OCI-LY1 (cell line): Measurements from ENCODE around the gene ERVV-1.

Experiments used
- H2AFZ ChIP-seq: fragments of 200-600 bp; sonication (generic), shearing (Covaris generic); 2 replicates; pipeline ENCODE4 v1.6.0; 2014; ENCODE audit warnings: antibody characterized with exemption, mild to moderate bottlenecking, low read length
- H3F3A ChIP-seq: fragments of 200-600 bp; sonication (generic), shearing (Covaris generic); 2 replicates; pipeline ENCODE4 v1.6.0; 2014; ENCODE audit warnings: mild to moderate bottlenecking, antibody characterized with exemption, low read length, moderate library complexity; ENCODE audit not compliant: insufficient read depth
- H3K27ac ChIP-seq: fragments of 200-600 bp; sonication (generic); 2 replicates; pipeline ENCODE4 v1.5.1; 2014; ENCODE audit warnings: low read length, mixed run types, mild to moderate bottlenecking, low read depth; ENCODE audit not compliant: poor library complexity, severe bottlenecking
- H3K27me3 ChIP-seq: fragments of 200-600 bp; sonication (generic); 2 replicates; pipeline ENCODE4 v1.6.0; 2014; ENCODE audit warnings: antibody characterized with exemption, mild to moderate bottlenecking, low read length, moderate library complexity; ENCODE audit not compliant: insufficient read depth
- H3K36me3 ChIP-seq: fragments of 200-600 bp; sonication (generic); 2 replicates; pipeline ENCODE4 v1.6.1; 2014; ENCODE audit warnings: mild to moderate bottlenecking, antibody characterized with exemption, low read length, moderate library complexity, mixed read lengths; ENCODE audit not compliant: insufficient read depth
- H3K4me1 ChIP-seq: fragments of 200-600 bp; sonication (generic); 2 replicates; pipeline ENCODE4 v1.5.1; 2014; ENCODE audit warnings: mild to moderate bottlenecking, low read length, moderate library complexity; ENCODE audit not compliant: insufficient read depth, severe bottlenecking
- H3K4me2 ChIP-seq: fragments of 200-600 bp; sonication (generic), shearing (Covaris generic); 2 replicates; pipeline ENCODE4 v1.6.1; 2014; ENCODE audit warnings: low read length
- H3K4me3 ChIP-seq: fragments of 200-600 bp; sonication (generic); 2 replicates; pipeline ENCODE4 v1.5.1; 2014; ENCODE audit warnings: low read length, low read depth, mild to moderate bottlenecking, mixed read lengths; ENCODE audit not compliant: poor library complexity, severe bottlenecking
- H3K79me2 ChIP-seq: fragments of 200-600 bp; shearing (Covaris generic); 2 replicates; pipeline ENCODE4 v1.6.1; 2016; ENCODE audit warnings: mixed run types, low read length, mixed read lengths; ENCODE audit not compliant: insufficient read depth
- H3K9ac ChIP-seq: fragments of 200-600 bp; sonication (generic), shearing (Covaris generic); 2 replicates; pipeline ENCODE4 v1.6.1; 2014; ENCODE audit warnings: mild to moderate bottlenecking, low read length, mixed read lengths
- H3K9me2 ChIP-seq: fragments of 200-600 bp; sonication (generic), shearing (Covaris generic); 2 replicates; pipeline ENCODE4 v1.6.1; 2014; ENCODE audit warnings: low read depth, mild to moderate bottlenecking, low read length, mixed read lengths
- H3K9me3 ChIP-seq: fragments of 200-600 bp; shearing (Covaris generic); 2 replicates; pipeline ENCODE4 v1.6.1; 2014; ENCODE audit warnings: low read length, mixed read lengths
- H4K20me1 ChIP-seq: fragments of 200-600 bp; sonication (generic), shearing (Covaris generic); 2 replicates; pipeline ENCODE4 v1.6.0; 2016; ENCODE audit warnings: mild to moderate bottlenecking, low read length; ENCODE audit not compliant: insufficient read depth
- EZH2 ChIP-seq: fragments of 200-600 bp; sonication (generic), shearing (Covaris generic); IDR thresholded peaks from 2 replicates; pipeline ENCODE4 v1.8.0; 2017; ENCODE audit warnings: borderline replicate concordance, mixed run types, mild to moderate bottlenecking, antibody characterized with exemption, low read length, moderate library complexity, mixed read lengths
- TF ChIP-seq, protein P1 (sequence below): fragments of 200-600 bp; sonication (generic), shearing (Covaris generic); IDR thresholded peaks from 2 replicates; pipeline ENCODE4 v1.5.1; 2017; ENCODE audit warnings: mild to moderate bottlenecking, antibody characterized with exemption, low read length, moderate library complexity, mixed read lengths

Gene ERVV-1

DNA sequence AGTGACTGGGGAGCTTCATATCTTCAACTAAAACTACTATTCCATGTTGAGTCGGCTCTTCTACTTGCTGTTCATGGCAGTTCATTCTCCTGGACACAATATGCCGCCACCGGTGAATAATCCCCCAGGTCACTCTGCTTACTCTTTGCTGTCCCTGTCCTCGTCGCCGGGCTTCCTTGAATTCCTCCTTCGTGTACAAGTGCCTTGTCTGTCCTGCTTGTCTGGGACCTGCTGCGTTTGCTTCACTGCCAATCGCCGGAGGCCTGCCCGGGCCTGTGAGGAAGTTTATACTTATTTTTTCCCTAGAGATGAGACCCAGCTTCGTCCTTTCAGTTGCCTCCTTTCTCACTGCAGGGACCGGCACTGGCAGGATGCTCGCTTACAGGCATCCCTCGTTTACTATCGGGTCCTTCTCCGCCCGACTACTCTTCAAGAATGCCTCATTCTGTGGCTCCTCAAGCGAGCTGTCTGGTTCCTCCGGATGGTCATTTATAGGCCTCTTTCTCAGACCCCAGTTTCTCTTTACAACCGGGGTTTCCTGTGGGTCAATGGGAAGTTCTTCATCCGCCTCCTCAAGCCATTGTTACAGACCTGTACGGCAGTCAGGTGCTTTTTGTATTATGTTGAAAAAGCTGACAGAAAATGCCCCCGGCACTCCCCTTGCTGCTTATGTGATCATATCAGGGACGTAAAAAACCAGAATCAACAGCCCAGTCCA lies 5.5 kb upstream of the ERVV-1 start:
- no peak overlapping the region for H2AFZ ChIP-seq
- no peaks in the 10 kb centered on the region for H3K79me2 ChIP-seq
- no peak overlapping the region for H3K4me2 ChIP-seq
- H3K9me3 ChIP-seq = no peaks in the 10 kb centered on the region
- H3K9ac ChIP-seq = no peak overlapping the region
- no peak overlapping the region for H3K27ac ChIP-seq
- TF ChIP-seq, protein P1, sequence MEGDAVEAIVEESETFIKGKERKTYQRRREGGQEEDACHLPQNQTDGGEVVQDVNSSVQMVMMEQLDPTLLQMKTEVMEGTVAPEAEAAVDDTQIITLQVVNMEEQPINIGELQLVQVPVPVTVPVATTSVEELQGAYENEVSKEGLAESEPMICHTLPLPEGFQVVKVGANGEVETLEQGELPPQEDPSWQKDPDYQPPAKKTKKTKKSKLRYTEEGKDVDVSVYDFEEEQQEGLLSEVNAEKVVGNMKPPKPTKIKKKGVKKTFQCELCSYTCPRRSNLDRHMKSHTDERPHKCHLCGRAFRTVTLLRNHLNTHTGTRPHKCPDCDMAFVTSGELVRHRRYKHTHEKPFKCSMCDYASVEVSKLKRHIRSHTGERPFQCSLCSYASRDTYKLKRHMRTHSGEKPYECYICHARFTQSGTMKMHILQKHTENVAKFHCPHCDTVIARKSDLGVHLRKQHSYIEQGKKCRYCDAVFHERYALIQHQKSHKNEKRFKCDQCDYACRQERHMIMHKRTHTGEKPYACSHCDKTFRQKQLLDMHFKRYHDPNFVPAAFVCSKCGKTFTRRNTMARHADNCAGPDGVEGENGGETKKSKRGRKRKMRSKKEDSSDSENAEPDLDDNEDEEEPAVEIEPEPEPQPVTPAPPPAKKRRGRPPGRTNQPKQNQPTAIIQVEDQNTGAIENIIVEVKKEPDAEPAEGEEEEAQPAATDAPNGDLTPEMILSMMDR = no peak
- TF ChIP-seq EZH2 = no peak
- no peak overlapping the region for H3K4me3 ChIP-seq
- no peaks in the 10 kb centered on the region; the same call in 1 of the 2 replicates for H3K36me3 ChIP-seq
- H3K27me3 ChIP-seq = no peaks in the 10 kb centered on the region
- H4K20me1 ChIP-seq = no peaks in the 10 kb centered on the region
- H3K4me1 ChIP-seq = no peaks in the 10 kb centered on the region
- H3F3A ChIP-seq = no peaks in the 10 kb centered on the region
- no peaks in the 10 kb centered on the region for H3K9me2 ChIP-seq

DNA sequence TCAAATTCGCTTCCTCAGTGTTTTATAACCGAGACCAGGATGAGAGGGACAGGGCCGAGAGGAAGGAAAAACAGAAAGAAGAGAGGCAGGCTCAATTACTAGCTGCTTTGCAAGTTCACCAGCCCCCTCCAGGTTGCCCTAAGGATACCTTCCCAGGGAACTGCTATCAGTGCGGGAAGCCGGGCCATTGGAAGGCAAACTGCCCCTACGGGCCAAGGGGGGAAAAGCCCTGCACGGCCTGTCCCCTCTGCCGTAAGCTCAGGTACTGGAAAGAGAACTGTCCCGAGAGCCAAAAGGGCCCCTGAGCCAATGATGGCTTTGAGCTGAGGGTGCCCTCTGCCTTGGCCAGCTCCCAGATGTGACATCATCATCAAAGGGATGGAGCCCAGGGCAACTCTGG lies 3.2 kb upstream of the ERVV-1 start:
- Histone ChIP-seq H3F3A (no peaks in the 10 kb centered on the region), H3K9ac (no peak overlapping the region), H3K36me3 (no peaks in the 10 kb centered on the region; the same call in 1 of the 2 replicates), H3K27me3 (no peaks in the 10 kb centered on the region), H3K4me1 (no peaks in the 10 kb centered on the region), H2AFZ (no peak overlapping the region), H3K4me2 (no peak overlapping the region), H3K9me2 (no peaks in the 10 kb centered on the region), H3K79me2 (no peaks in the 10 kb centered on the region), H4K20me1 (no peaks in the 10 kb centered on the region), H3K4me3 (no peak overlapping the region), H3K9me3 (no peaks in the 10 kb centered on the region), H3K27ac (no peak overlapping the region)
- no peak for TF ChIP-seq EZH2
- TF ChIP-seq, protein P1 = no peak

DNA sequence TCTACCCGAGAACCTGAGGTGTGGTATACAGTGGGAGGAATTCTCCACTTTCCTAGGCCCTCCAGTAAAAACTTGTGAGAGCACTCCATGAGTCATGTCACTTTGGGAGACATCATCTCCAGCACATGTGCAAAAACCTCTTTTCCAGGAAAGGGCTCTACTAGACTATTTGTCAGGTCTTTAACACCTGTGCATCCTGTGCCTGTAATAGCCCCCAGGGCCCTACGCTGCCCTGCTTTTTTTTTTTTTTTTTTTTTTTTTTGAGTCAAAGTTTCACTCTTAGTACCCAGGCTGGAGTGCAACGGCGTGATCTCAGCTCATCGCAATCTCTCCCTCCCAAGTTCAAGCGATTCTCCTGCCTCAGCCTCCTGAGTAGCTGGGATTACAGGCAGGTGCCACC lies 1.7 kb upstream of the ERVV-1 start:
- no peak overlapping the region for H3K9ac ChIP-seq
- H3K27me3 ChIP-seq = no peaks in the 10 kb centered on the region
- H3K4me1 ChIP-seq = no peaks in the 10 kb centered on the region
- no peaks in the 10 kb centered on the region for H3K9me2 ChIP-seq
- H3K79me2 ChIP-seq = no peaks in the 10 kb centered on the region
- H3K36me3 ChIP-seq = no peaks in the 10 kb centered on the region; the same call in 1 of the 2 replicates
- TF ChIP-seq EZH2 = no peak
- TF ChIP-seq, protein P1 = no peak
- H3K9me3 ChIP-seq = no peaks in the 10 kb centered on the region
- H2AFZ ChIP-seq = no peak overlapping the region
- no peak overlapping the region for H3K27ac ChIP-seq
- no peaks in the 10 kb centered on the region for H3F3A ChIP-seq
- no peak overlapping the region for H3K4me2 ChIP-seq
- H3K4me3 ChIP-seq = no peak overlapping the region
- no peaks in the 10 kb centered on the region for H4K20me1 ChIP-seq
